AG09309 (cell line): Measurements from ENCODE around the gene KRTAP22-1.

Experiments
- DNase-seq: peaks from one replicate; pipeline ENCODE4 v3.0.0-alpha.2; 2010; ENCODE audit warnings: low read depth
- H3K4me3 ChIP-seq: 2 replicates; pipeline ENCODE4 v1.5.1; 2011; ENCODE audit warnings: mild to moderate bottlenecking, low read depth, low read length, moderate library complexity; ENCODE audit not compliant: control insufficient read depth
- TF ChIP-seq, protein P1 (sequence below): IDR thresholded peaks from 2 replicates; pipeline ENCODE4 v1.5.1; 2011; ENCODE audit warnings: mild to moderate bottlenecking, low read depth, low read length, inconsistent platforms; ENCODE audit not compliant: insufficient read depth, control insufficient read depth; ENCODE audit errors: missing control alignments

The KRTAP22-1 gene

DNA sequence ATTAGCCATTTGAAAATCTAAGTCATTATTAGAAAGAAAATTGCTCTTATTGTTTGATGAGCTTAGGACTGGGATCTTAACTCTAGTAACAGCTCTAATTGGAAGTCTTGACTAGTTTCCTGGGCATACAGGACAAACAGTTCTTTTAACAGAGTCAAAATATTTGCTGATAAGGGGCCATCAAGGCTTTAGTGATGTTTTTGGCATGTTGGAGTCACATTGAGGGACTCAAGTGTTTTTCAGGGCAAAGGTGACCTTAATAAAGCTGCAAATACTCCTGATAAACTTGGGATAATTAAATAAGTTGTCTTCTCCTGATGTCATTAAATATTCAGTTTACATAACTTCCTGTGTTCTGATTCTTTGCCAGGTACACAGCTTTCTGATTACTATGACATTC is 33.3 kb upstream of the KRTAP22-1 start:
- TF ChIP-seq, protein P1, sequence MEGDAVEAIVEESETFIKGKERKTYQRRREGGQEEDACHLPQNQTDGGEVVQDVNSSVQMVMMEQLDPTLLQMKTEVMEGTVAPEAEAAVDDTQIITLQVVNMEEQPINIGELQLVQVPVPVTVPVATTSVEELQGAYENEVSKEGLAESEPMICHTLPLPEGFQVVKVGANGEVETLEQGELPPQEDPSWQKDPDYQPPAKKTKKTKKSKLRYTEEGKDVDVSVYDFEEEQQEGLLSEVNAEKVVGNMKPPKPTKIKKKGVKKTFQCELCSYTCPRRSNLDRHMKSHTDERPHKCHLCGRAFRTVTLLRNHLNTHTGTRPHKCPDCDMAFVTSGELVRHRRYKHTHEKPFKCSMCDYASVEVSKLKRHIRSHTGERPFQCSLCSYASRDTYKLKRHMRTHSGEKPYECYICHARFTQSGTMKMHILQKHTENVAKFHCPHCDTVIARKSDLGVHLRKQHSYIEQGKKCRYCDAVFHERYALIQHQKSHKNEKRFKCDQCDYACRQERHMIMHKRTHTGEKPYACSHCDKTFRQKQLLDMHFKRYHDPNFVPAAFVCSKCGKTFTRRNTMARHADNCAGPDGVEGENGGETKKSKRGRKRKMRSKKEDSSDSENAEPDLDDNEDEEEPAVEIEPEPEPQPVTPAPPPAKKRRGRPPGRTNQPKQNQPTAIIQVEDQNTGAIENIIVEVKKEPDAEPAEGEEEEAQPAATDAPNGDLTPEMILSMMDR, result no peak
- no peak overlapping the region for H3K4me3 ChIP-seq
- no peak for DNase-seq

DNA sequence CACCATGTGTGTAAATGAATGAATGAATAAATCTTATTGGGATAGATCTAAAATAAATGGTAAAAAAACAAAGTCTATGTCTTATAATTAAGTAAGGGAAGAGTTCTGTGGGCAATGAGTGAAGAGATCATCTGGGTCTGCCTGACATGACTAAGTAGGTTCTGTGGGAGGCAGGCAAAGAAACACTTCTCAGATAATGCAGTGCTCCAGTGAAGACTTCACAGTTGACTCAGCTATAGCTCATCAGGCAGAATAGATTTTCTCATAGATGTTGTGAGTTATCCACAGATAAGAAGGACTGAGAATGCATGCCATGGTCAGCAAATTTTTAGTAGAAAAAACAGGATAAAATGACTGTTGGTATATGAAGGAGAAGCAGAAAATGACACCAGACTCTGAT is 23.1 kb upstream of the KRTAP22-1 start:
- DNase-seq, result no peak
- no peak overlapping the region for H3K4me3 ChIP-seq
- TF ChIP-seq, protein P1, result no peak

DNA sequence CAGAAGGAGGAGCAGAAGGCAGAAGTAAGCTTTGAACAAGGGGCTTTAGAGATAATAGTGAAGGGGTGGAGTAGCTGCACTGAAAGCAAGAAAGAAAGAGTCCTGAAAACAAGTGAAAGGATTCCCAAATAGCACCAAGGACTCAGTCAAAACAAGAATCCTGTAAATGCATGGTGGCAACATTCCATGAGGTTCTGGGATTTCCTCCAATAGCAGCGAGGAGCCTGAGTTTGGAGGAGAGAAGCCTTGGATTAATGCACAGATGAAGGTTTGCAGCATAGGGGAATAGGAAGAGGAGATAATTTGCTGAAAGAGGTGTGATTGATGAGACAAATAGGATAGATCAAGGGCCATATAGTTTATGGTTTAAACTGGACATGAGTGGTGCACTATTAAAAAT is 21.5 kb upstream of the KRTAP22-1 start:
- H3K4me3 ChIP-seq, result no peak overlapping the region
- TF ChIP-seq, protein P1, result no peak
- DNase-seq, result no peak

DNA sequence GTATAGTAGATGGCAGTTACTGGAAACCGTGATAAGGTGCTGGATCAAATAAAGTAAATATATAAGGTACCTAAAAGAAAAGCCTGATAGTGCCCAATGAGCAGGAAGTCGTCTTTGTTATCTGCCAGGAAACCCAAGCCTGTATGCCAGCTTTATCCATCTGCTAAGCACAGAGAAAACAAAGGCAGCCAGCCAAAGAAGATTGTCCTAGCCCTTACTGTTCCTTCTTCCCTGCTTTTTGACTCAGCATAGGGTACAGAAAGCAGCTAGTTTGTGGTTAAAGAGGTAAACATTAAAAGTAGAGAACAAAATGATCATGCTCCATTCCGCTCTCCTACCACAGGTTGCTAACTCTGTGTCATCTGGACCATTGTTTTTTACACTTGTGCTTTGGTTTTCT is 20.8 kb upstream of the KRTAP22-1 start:
- TF ChIP-seq, protein P1, result no peak

DNA sequence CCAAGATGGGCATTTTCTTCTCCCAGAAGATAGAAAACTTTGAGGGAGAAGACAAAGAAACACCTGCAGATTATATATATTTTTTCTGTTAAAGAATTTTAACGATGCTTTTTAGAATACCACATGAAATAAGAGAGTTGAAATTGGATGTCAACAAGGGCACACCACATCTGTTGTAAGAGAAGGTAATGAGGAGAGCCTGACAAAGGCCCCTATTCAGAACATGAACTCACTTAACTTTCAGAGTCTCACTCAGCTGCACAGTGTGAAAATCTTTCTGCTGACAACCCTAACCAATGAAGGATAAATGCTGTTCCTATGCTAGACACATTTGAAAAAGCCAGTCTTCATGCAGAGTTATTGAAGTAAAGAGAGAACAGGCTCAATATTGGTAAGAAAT is 18.0 kb upstream of the KRTAP22-1 start:
- DNase-seq, result no peak
- H3K4me3 ChIP-seq, result no peak overlapping the region
- TF ChIP-seq, protein P1, result no peak

More for the DNA sequence above, 20.8 kb upstream of the KRTAP22-1 start:
- no peak for DNase-seq
- H3K4me3 ChIP-seq, result no peak overlapping the region

DNA sequence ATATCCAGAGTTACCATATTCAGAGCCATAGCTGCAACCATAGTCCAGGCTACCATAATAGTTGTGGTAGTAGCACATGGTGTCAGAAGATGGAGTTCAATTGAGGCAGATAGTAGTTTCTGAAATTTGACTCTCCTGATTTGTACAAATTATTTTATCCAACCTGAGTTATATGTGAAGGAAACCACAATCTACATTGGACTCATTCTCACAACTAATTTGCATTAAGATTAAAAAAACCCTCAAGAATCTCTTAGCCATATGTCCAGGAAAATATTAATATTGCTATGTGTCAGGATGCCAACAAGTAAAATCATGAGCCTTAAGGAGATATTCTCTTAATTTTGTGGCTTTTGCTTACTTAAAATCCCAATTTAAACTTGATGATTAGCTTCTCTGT is 10.6 kb upstream of the KRTAP22-1 start, which contains the start of gene KRTAP22-2:
TSS of gene KRTAP22-2 (minus strand) at position 101 of the 400 bp plus-strand sequence.
- H3K4me3 ChIP-seq, result no peak within 1 kb of the TSS
- DNase-seq, result no peak
- TF ChIP-seq, protein P1, result no peak

DNA sequence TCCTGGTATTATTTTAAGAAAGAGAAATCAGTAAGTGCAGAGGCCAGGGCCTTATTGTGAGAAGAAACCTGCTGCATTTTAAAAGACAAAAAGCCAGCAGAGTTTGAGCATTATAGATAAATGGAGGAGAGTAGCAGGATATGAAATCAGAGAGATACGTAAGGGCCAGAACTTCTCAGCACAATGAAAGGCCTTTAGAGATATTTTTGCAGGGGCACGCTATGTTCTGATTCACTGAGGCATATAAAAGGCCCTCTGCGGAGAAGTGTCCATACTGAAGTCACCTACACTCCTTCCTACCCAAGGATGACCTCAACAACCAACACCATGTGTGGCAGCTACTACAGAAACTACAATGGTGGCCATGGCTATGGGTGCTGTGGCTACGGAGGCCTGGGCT is 8.7 kb upstream of the KRTAP22-1 start, which contains the start of gene KRTAP6-3:
TSS of gene KRTAP6-3 (plus strand) at position 301 of the 400 bp plus-strand sequence. CDS start at position 307, 6 bp downstream.
- DNase-seq, result no peak
- H3K4me3 ChIP-seq, result no peak within 1 kb of the TSS
- TF ChIP-seq, protein P1, result no peak
